ENCODE data around the gene MAVS. TPM values are rescaled to one million over a fixed set of nuclear protein-coding genes. Genes with fewer than 3 reads are reported as not detected.

Gene MAVS
- total RNA-seq, 4 donors from 2014 or later: 28.5 to 50.0 (median 40.1) TPM

GRCh38 chr20:3925113-3925695 is 78.6 kb downstream of the MAVS start:
- Histone ChIP-seq H3K4me1 (peaks cover 0 to 41% (median 6%) of the 10 kb centered on the region in 3 donors), H3K9me3 (no peaks in the 10 kb centered on the region), H3K27ac (no peak overlapping the region), H3K36me3 (peaks cover 0 to 56% of the 10 kb centered on the region in 2 donors), H3K4me3 (no peak overlapping the region), H3K27me3 (no peaks in the 10 kb centered on the region)
- 85 to 92% methylated on average over 3 to 6 of the region's 11 CpGs for WGBS, 2 donors (ENCODE audit: low coverage in 1 of 2)
- TF ChIP-seq POLR2A (IDR thresholded peaks at IDR 0.05): no peak
- TF ChIP-seq EP300 (IDR thresholded peaks at IDR 0.05): no peak
- no peak for TF ChIP-seq POLR2AphosphoS5 (IDR thresholded peaks at IDR 0.05)
- TF ChIP-seq CTCF (IDR thresholded peaks at IDR 0.05): no peak
- ATAC-seq: no peak

Small RNA genes within 50 kb of the gene (small RNA-seq; reads per million reads assigned to genes)
- gene MIR103A2: 0.74 to 3.8 (median 2.1) reads per million in 4 donors

Other genes with a start within 250 kb of the MAVS start
- gene GFRA4, start 183.4 kb upstream of the MAVS start, total RNA-seq: not detected
- 100 to 1,000 TPM in 1 of 4 donors, 10 to 100 TPM in 3; 15.9 to 105 (median 70.1) TPM for gene ADAM33, start 164.8 kb upstream of the MAVS start, total RNA-seq
- gene SIGLEC1, start 134.2 kb upstream of the MAVS start, total RNA-seq: 10 to 100 TPM; 10.1 to 17.2 (median 11.9) TPM
- gene HSPA12B, start 114.1 kb upstream of the MAVS start, total RNA-seq: 10 to 100 TPM in 2 of 4 donors, 1 to 10 TPM in 2; 9.6 to 19.3 (median 14.4) TPM
- 10 to 100 TPM; 36.1 to 74.7 (median 59.3) TPM for gene ADISSP, start 79.1 kb upstream of the MAVS start, total RNA-seq
- not detected for gene SPEF1, start 65.4 kb upstream of the MAVS start, total RNA-seq
- 100 to 1,000 TPM; 134 to 200 (median 139) TPM for gene CENPB, start 60.1 kb upstream of the MAVS start, total RNA-seq
- gene CDC25B, start 50.5 kb upstream of the MAVS start, total RNA-seq: 10 to 100 TPM; 14.5 to 39.7 (median 38.4) TPM
- gene AP5S1, start 26.3 kb upstream of the MAVS start, total RNA-seq: 10 to 100 TPM; 10.4 to 12.1 (median 11.0) TPM
- gene PANK2, start 42.6 kb downstream of the MAVS start, total RNA-seq: 10 to 100 TPM; 49.0 to 58.1 (median 54.3) TPM
- gene RNF24, start 168.7 kb downstream of the MAVS start, total RNA-seq: 10 to 100 TPM; 10.1 to 16.2 (median 15.2) TPM